ENCODE results near the gene HNRNPF.
A peak's percentile ranks its signal among the peaks of the same experiment; 100 is the strongest.

The HNRNPF gene

GRCh38 chr10:43377424-43377883, 31.5 kb downstream of the HNRNPF start:
- DNase-seq (ENCODE audit: low read depth in 1 of 2, low spot score in 1 of 2), result no peak

- DNase-seq (ENCODE audit: low read depth in 1 of 2, low spot score in 1 of 2), result no peak
Observed at GRCh38 chr10:43376828-43377423, 32.1 kb downstream of the HNRNPF start.

GRCh38 chr10:43376046-43376635, 32.8 kb downstream of the HNRNPF start:
- no peak for DNase-seq (ENCODE audit: low read depth in 1 of 2, low spot score in 1 of 2)

- DNase-seq (ENCODE audit: low read depth in 1 of 2, low spot score in 1 of 2), result no peak
Observed at GRCh38 chr10:43375401-43376020, 33.5 kb downstream of the HNRNPF start.

GRCh38 chr10:43374194-43374593, 34.8 kb downstream of the HNRNPF start:
- DNase-seq (ENCODE audit: low read depth in 1 of 2, low spot score in 1 of 2), result no peak

- no peak for DNase-seq (ENCODE audit: low read depth in 1 of 2, low spot score in 1 of 2)
Observed at GRCh38 chr10:43373461-43373860, 35.5 kb downstream of the HNRNPF start.

GRCh38 chr10:43372765-43373361, 36.1 kb downstream of the HNRNPF start:
- no peak for DNase-seq (ENCODE audit: low read depth in 1 of 2, low spot score in 1 of 2)

GRCh38 chr10:43371418-43371817, 37.6 kb downstream of the HNRNPF start, which contains the start of gene FXYD4:
FXYD4 (plus strand) TSS chr10:43371636; CDS start chr10:43373747, 2,111 bp downstream.
- DNase-seq (ENCODE audit: low read depth in 1 of 2, low spot score in 1 of 2), result no peak

- DNase-seq (ENCODE audit: low read depth in 1 of 2, low spot score in 1 of 2), result no peak
Observed at GRCh38 chr10:43370671-43371215, 38.2 kb downstream of the HNRNPF start.

GRCh38 chr10:43369921-43370320, 39.1 kb downstream of the HNRNPF start:
- no peak for DNase-seq (ENCODE audit: low read depth in 1 of 2, low spot score in 1 of 2)

GRCh38 chr10:43365001-43365400, 44.0 kb downstream of the HNRNPF start:
- DNase-seq (ENCODE audit: low read depth in 1 of 2, low spot score in 1 of 2), result no peak

- DNase-seq (ENCODE audit: low read depth in 1 of 2, low spot score in 1 of 2), result peak; percentile 94 to 97
Observed at GRCh38 chr10:43362191-43362839, 46.7 kb downstream of the HNRNPF start.

GRCh38 chr10:43361547-43362190, 47.3 kb downstream of the HNRNPF start:
- DNase-seq (ENCODE audit: low read depth in 1 of 2, low spot score in 1 of 2), result no peak

- DNase-seq (ENCODE audit: low read depth in 1 of 2, low spot score in 1 of 2), result no peak
Observed at GRCh38 chr10:43360086-43360485, 48.9 kb downstream of the HNRNPF start.

- DNase-seq (ENCODE audit: low read depth in 1 of 2, low spot score in 1 of 2), result no peak
Observed at GRCh38 chr10:43355749-43356371, 53.1 kb downstream of the HNRNPF start.

- DNase-seq (ENCODE audit: low read depth in 1 of 2, low spot score in 1 of 2), result no peak
Observed at GRCh38 chr10:43354879-43355380, 54.1 kb downstream of the HNRNPF start.

- no peak for DNase-seq (ENCODE audit: low read depth in 1 of 2, low spot score in 1 of 2)
Observed at GRCh38 chr10:43354330-43354635, 54.7 kb downstream of the HNRNPF start.

- no peak for DNase-seq (ENCODE audit: low read depth in 1 of 2, low spot score in 1 of 2)
Observed at GRCh38 chr10:43353495-43354329, 55.3 kb downstream of the HNRNPF start.

GRCh38 chr10:43352951-43353350, 56.0 kb downstream of the HNRNPF start:
- DNase-seq (ENCODE audit: low read depth in 1 of 2, low spot score in 1 of 2), result no peak

All from stimulated activated CD4-positive, alpha-beta T cell treated with anti-CD3 and anti-CD28 coated beads, Interleukin-15, amount 100 ng/mL, for 1 hour (primary cell).